Adrenal gland (tissue), 5 donors: ENCODE results near the gene FAM149B1.

Experiments
- POLR2A ChIP-seq, 2 donors: fragments of 450-650 bp; IDR thresholded peaks; one replicate each; pipeline ENCODE4 v1.6.1; 2017; ENCODE audit warnings: antibody characterized with exemption in 2 of 2, mild to moderate bottlenecking in 2 of 2, moderate library complexity in 1 of 2
- TF ChIP-seq, protein P1 (sequence below), 6 experiments: fragments of 450-650 bp in 4 of 6; fragments of 200-600 bp in 2 of 6; sonication (generic) in 1 of 6; IDR thresholded peaks; 1 replicate in 5 of 6; 2 replicates in 1 of 6; pipeline versions ENCODE4 v1.5.1 to v1.8.0; 2016 to 2021; ENCODE audit warnings: antibody characterized with exemption in 6 of 6, mild to moderate bottlenecking in 2 of 6, moderate library complexity in 1 of 6
- donor health status: DM: no; HTN: no; CAD: no.

- TF ChIP-seq, protein P1, sequence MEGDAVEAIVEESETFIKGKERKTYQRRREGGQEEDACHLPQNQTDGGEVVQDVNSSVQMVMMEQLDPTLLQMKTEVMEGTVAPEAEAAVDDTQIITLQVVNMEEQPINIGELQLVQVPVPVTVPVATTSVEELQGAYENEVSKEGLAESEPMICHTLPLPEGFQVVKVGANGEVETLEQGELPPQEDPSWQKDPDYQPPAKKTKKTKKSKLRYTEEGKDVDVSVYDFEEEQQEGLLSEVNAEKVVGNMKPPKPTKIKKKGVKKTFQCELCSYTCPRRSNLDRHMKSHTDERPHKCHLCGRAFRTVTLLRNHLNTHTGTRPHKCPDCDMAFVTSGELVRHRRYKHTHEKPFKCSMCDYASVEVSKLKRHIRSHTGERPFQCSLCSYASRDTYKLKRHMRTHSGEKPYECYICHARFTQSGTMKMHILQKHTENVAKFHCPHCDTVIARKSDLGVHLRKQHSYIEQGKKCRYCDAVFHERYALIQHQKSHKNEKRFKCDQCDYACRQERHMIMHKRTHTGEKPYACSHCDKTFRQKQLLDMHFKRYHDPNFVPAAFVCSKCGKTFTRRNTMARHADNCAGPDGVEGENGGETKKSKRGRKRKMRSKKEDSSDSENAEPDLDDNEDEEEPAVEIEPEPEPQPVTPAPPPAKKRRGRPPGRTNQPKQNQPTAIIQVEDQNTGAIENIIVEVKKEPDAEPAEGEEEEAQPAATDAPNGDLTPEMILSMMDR (IDR thresholded peaks at IDR 0.05), result no peak
- no peak for TF ChIP-seq POLR2A (IDR thresholded peaks at IDR 0.05)
Observed at GRCh38 chr10:73219384-73219783, 51.5 kb downstream of the FAM149B1 start.
